ENCODE measurements around the gene IRAK1. TPM values are rescaled to one million over a fixed set of nuclear protein-coding genes. Genes with fewer than 3 reads are reported as not detected.
A peak's percentile ranks its signal among the peaks of the same experiment; 100 is the strongest.

Gene IRAK1
- total and polyA plus RNA-seq, 2 of the 13 experiments (the other 11 are each of a cell fraction or from before 2014, with no cell fraction given): 57.7 to 77.3 TPM

- TF ChIP-seq ZNF7 (CRISPR knock-in tag; IDR thresholded peaks at IDR 0.05) (no peak), ZNF24 (IDR thresholded peaks at IDR 0.05) (no peak), ZNF432 (CRISPR knock-in tag; IDR thresholded peaks at IDR 0.05; ENCODE audit: borderline replicate concordance) (no peak), NR3C1 (CRISPR knock-in tag; IDR thresholded peaks at IDR 0.05) (no peak), ZNF720 (CRISPR knock-in tag; IDR thresholded peaks at IDR 0.05) (no peak), ZXDC (CRISPR knock-in tag; IDR thresholded peaks at IDR 0.05) (0 out of 2 replicates have a peak, but pooled peaks have one; percentile 71), PHF8 (CRISPR knock-in tag; IDR thresholded peaks at IDR 0.05) (peak; percentile 44), ZNF781 (CRISPR knock-in tag; IDR thresholded peaks at IDR 0.05; ENCODE audit: borderline replicate concordance, not compliant biosample characterization) (no peak), MAZ (IDR thresholded peaks at IDR 0.05; ENCODE audit: borderline replicate concordance, low read depth, low read length) (0 out of 2 replicates have a peak, but pooled peaks have one; percentile 17), MAZ (CRISPR knock-in tag; IDR thresholded peaks at IDR 0.05; ENCODE audit: low read depth) (peak; percentile 64), SYNCRIP (IDR thresholded peaks at IDR 0.05; ENCODE audit: insufficient read depth, low read depth, low read length) (no peak), HOXA3 (CRISPR knock-in tag; IDR thresholded peaks at IDR 0.05) (peak; percentile 97), YEATS2 (CRISPR knock-in tag; IDR thresholded peaks at IDR 0.05; ENCODE audit: borderline replicate concordance) (no peak), ZZZ3 (CRISPR knock-in tag; IDR thresholded peaks at IDR 0.05; ENCODE audit: borderline replicate concordance) (no peak), TAF15 (IDR thresholded peaks at IDR 0.05; ENCODE audit: low read depth, low read length, poor library complexity, severe bottlenecking) (peak; percentile 56)
- TF ChIP-seq, protein P1, sequence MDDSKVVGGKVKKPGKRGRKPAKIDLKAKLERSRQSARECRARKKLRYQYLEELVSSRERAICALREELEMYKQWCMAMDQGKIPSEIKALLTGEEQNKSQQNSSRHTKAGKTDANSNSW (CRISPR knock-in tag; IDR thresholded peaks at IDR 0.05; ENCODE audit: borderline replicate concordance): no peak
- TF ChIP-seq, protein P2, sequence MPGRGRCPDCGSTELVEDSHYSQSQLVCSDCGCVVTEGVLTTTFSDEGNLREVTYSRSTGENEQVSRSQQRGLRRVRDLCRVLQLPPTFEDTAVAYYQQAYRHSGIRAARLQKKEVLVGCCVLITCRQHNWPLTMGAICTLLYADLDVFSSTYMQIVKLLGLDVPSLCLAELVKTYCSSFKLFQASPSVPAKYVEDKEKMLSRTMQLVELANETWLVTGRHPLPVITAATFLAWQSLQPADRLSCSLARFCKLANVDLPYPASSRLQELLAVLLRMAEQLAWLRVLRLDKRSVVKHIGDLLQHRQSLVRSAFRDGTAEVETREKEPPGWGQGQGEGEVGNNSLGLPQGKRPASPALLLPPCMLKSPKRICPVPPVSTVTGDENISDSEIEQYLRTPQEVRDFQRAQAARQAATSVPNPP (CRISPR knock-in tag; IDR thresholded peaks at IDR 0.05): 0 out of 2 replicates have a peak, but pooled peaks have one; percentile 69
- TF ChIP-seq, protein P3, sequence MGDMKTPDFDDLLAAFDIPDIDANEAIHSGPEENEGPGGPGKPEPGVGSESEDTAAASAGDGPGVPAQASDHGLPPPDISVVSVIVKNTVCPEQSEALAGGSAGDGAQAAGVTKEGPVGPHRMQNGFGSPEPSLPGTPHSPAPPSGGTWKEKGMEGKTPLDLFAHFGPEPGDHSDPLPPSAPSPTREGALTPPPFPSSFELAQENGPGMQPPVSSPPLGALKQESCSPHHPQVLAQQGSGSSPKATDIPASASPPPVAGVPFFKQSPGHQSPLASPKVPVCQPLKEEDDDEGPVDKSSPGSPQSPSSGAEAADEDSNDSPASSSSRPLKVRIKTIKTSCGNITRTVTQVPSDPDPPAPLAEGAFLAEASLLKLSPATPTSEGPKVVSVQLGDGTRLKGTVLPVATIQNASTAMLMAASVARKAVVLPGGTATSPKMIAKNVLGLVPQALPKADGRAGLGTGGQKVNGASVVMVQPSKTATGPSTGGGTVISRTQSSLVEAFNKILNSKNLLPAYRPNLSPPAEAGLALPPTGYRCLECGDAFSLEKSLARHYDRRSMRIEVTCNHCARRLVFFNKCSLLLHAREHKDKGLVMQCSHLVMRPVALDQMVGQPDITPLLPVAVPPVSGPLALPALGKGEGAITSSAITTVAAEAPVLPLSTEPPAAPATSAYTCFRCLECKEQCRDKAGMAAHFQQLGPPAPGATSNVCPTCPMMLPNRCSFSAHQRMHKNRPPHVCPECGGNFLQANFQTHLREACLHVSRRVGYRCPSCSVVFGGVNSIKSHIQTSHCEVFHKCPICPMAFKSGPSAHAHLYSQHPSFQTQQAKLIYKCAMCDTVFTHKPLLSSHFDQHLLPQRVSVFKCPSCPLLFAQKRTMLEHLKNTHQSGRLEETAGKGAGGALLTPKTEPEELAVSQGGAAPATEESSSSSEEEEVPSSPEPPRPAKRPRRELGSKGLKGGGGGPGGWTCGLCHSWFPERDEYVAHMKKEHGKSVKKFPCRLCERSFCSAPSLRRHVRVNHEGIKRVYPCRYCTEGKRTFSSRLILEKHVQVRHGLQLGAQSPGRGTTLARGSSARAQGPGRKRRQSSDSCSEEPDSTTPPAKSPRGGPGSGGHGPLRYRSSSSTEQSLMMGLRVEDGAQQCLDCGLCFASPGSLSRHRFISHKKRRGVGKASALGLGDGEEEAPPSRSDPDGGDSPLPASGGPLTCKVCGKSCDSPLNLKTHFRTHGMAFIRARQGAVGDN (CRISPR knock-in tag; IDR thresholded peaks at IDR 0.05): peak; percentile 90
- TF ChIP-seq, protein P4, sequence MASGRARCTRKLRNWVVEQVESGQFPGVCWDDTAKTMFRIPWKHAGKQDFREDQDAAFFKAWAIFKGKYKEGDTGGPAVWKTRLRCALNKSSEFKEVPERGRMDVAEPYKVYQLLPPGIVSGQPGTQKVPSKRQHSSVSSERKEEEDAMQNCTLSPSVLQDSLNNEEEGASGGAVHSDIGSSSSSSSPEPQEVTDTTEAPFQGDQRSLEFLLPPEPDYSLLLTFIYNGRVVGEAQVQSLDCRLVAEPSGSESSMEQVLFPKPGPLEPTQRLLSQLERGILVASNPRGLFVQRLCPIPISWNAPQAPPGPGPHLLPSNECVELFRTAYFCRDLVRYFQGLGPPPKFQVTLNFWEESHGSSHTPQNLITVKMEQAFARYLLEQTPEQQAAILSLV (CRISPR knock-in tag; IDR thresholded peaks at IDR 0.05; ENCODE audit: borderline replicate concordance): peak; percentile 26; the same call in 1 of the 2 replicates
Measured at GRCh38 chrX:153971450-153972367, 48.0 kb downstream of the IRAK1 start, which contains the start of gene HCFC1 (continued).

Measured in HepG2 (cell line).